NCI-H1092 (cell line): ENCODE data around the gene RCCD1.

Experiments
- DNase-seq: peaks from one replicate; lab custom pipeline; 2025; lab: John Stamatoyannopoulos, UW

The RCCD1 gene

GRCh38 chr15:90966262-90966661 is 11.6 kb downstream of the RCCD1 start:
- no peak for DNase-seq

GRCh38 chr15:90967206-90967605 is 12.5 kb downstream of the RCCD1 start:
- DNase-seq, result no peak

GRCh38 chr15:90968434-90968833 is 13.8 kb downstream of the RCCD1 start:
- DNase-seq, result no peak

- no peak for DNase-seq
These were observed 15.6 kb downstream of the RCCD1 start for GRCh38 chr15:90970274-90970673.

GRCh38 chr15:90972133-90972532 is 17.4 kb downstream of the RCCD1 start:
- no peak for DNase-seq

- no peak for DNase-seq
These were observed 19.5 kb downstream of the RCCD1 start for GRCh38 chr15:90974216-90974615.

GRCh38 chr15:90979582-90979981 is 24.9 kb downstream of the RCCD1 start:
- no peak for DNase-seq

GRCh38 chr15:90981681-90982080 is 27.0 kb downstream of the RCCD1 start:
- no peak for DNase-seq

GRCh38 chr15:90982135-90982534 is 27.5 kb downstream of the RCCD1 start:
- no peak for DNase-seq

- DNase-seq, result no peak
These were observed 32.3 kb downstream of the RCCD1 start for GRCh38 chr15:90986790-90987507.

- DNase-seq, result no peak
These were observed 33.0 kb downstream of the RCCD1 start for GRCh38 chr15:90987561-90988141.

- DNase-seq, result no peak
These were observed 33.6 kb downstream of the RCCD1 start for GRCh38 chr15:90988296-90988695.

GRCh38 chr15:90989040-90989768 is 34.5 kb downstream of the RCCD1 start:
- DNase-seq, result no peak

- DNase-seq, result no peak
These were observed 35.8 kb downstream of the RCCD1 start for GRCh38 chr15:90990446-90990845.

GRCh38 chr15:90991587-90992285 is 37.1 kb downstream of the RCCD1 start:
- DNase-seq, result no peak

GRCh38 chr15:90994059-90994416 is 39.4 kb downstream of the RCCD1 start:
- no peak for DNase-seq

- peak; percentile 93 for DNase-seq
These were observed 40.0 kb downstream of the RCCD1 start, which contains the start of gene PRC1 for GRCh38 chr15:90994417-90995311. PRC1 (minus strand) TSS chr15:90994535; CDS start chr15:90994417, 118 bp downstream.

- DNase-seq, result no peak
These were observed 44.1 kb downstream of the RCCD1 start for GRCh38 chr15:90998737-90999136.

GRCh38 chr15:91001209-91001608 is 46.5 kb downstream of the RCCD1 start:
- DNase-seq, result no peak

- no peak for DNase-seq
These were observed 52.6 kb downstream of the RCCD1 start for GRCh38 chr15:91007266-91007665.
